ENCODE results near the gene CPNE5. TPM values are rescaled to one million over a fixed set of nuclear protein-coding genes. Genes with fewer than 3 reads are reported as not detected.
A peak's percentile ranks its signal among the peaks of the same experiment; 100 is the strongest.

Gene CPNE5
- total and polyA plus RNA-seq, 9 of the 15 experiments (the other 6 are each of a cell fraction or from before 2014, with no cell fraction given): 0.14 to 1.0 (median 0.46) TPM; not detected in 2

GRCh38 chr6:36886950-36887618 lies 47.8 kb upstream of the CPNE5 start (continued):
- TF ChIP-seq ZNF395 (CRISPR knock-in tag; IDR thresholded peaks at IDR 0.05) (peak; percentile 13; the same call in 1 of the 2 replicates), NRF1 (conservative IDR thresholded peaks at IDR 0.05 in 1 of 2, IDR thresholded peaks at IDR 0.05 in 1 of 2) (peak in 1 of 2 experiments; percentile 18; a peak in 2 of 4 replicates), ZBTB40 (IDR thresholded peaks at IDR 0.05) (peak; percentile 64; the same call in 1 of the 2 replicates), ZBTB40 (CRISPR knock-in tag; IDR thresholded peaks at IDR 0.05) (no peak), ZNF316 (IDR thresholded peaks at IDR 0.05) (peak; percentile 85), BCLAF1 (IDR thresholded peaks at IDR 0.05; ENCODE audit: borderline replicate concordance in 1 of 2, control insufficient read depth in 1 of 2, low read depth in 2 of 2, low read length in 1 of 2) (0 out of 4 replicates have a peak, but pooled peaks of 1 of the 2 experiments have one; percentile 24), E2F6 (IDR thresholded peaks at IDR 0.05; ENCODE audit: borderline replicate concordance in 1 of 2, extremely low read depth in 1 of 2, insufficient read depth in 1 of 2, insufficient read length in 1 of 2, low read depth in 1 of 2, low read length in 1 of 2, poor library complexity in 1 of 2, severe bottlenecking in 1 of 2) (peak in 1 of 2 experiments; percentile 44), HCFC1 (IDR thresholded peaks at IDR 0.05; ENCODE audit: low read depth, low read length) (peak; percentile 4; the same call in 1 of the 2 replicates), FOXJ2 (tag; IDR thresholded peaks at IDR 0.05) (no peak), BRD9 (IDR thresholded peaks at IDR 0.05; ENCODE audit: low read depth, partially characterized antibody) (peak; percentile 90)
